Epithelial cell of proximal tubule (primary cell): ENCODE results near the gene CCDC54. TPM values are rescaled to one million over a fixed set of nuclear protein-coding genes. Genes with fewer than 3 reads are reported as not detected.

Source experiments
- DNase-seq: peaks from one replicate; pipeline ENCODE4 v3.0.0-alpha.2; 2011; ENCODE audit warnings: low read depth
- H3K4me3 ChIP-seq: 2 replicates; pipeline ENCODE4 v1.5.1; 2011; ENCODE audit warnings: low read depth, mild to moderate bottlenecking, low read length
- total RNA-seq: library from RNA; depleted of rRNA; stranded (reverse); fragments of >200 nt; gene quantifications from 2 replicates; pipeline ENCODE4 v1.2.3, GENCODE V29; 2015
- TF ChIP-seq, protein P1 (sequence below): conservative IDR thresholded peaks from 2 replicates; pipeline ENCODE4 v1.5.1; 2012; ENCODE audit warnings: low read depth, mild to moderate bottlenecking, low read length

CCDC54 gene
- total RNA-seq, 1 donor from 2014 or later: not detected

DNA sequence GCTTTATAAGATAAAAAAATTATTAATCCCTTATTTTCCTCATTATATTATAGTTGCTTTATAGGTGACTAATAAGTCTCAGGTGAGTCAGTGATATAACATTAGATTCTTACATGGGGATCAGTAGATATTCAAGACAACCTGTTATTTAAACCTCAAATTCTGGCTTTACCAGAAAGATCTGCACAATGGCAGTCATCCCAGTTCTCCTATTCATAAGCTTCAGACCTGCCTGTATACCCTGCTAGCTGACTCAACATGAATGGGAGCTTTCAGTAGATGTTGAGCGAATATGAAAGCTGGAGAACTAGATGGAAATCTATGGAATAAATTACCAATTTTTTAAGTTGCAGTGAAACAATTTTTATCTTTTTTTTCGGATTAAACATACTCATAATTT, 20.5 kb upstream of the CCDC54 start:
- H3K4me3 ChIP-seq: no peak overlapping the region
- TF ChIP-seq, protein P1, sequence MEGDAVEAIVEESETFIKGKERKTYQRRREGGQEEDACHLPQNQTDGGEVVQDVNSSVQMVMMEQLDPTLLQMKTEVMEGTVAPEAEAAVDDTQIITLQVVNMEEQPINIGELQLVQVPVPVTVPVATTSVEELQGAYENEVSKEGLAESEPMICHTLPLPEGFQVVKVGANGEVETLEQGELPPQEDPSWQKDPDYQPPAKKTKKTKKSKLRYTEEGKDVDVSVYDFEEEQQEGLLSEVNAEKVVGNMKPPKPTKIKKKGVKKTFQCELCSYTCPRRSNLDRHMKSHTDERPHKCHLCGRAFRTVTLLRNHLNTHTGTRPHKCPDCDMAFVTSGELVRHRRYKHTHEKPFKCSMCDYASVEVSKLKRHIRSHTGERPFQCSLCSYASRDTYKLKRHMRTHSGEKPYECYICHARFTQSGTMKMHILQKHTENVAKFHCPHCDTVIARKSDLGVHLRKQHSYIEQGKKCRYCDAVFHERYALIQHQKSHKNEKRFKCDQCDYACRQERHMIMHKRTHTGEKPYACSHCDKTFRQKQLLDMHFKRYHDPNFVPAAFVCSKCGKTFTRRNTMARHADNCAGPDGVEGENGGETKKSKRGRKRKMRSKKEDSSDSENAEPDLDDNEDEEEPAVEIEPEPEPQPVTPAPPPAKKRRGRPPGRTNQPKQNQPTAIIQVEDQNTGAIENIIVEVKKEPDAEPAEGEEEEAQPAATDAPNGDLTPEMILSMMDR: no peak
- DNase-seq: no peak

DNA sequence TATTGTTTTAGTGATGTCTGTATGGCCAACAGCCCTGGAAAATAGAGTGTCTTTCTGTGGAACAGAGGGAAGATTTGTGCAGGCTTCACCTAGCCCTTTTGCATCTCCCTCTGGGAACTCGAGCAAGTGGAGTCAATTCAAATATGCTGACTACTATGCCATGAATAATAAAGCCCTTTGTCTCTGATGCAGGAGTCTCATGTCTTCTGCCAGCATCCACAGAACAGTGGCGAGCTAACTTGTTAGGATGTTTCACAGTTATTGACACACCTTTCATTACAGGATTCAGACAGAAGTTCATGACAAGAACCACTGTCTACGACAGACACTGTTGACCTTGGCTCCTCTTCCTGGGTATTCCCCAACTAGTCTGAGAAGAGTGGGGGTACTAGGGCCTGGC, 15.6 kb upstream of the CCDC54 start:
- H3K4me3 ChIP-seq: no peak overlapping the region
- no peak for DNase-seq
- TF ChIP-seq, protein P1: no peak

DNA sequence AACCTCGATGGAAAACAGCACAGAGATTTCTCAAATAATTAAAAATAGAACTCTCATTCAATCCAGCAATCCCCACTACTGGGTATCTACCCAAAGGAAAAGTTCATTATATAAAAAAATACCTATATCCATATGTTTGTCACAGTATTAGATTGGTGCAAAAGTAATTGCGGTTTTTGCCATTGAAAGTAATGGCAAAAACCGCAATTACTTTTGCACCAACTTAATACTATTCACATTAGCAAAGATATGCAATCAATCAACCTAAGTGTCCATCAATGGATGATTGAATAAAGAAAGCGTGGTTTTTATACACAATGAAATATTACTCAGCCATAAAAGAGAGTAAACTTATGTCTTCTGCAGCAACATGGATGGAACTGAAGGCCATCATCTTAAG, 12.2 kb upstream of the CCDC54 start:
- H3K4me3 ChIP-seq: no peak overlapping the region
- DNase-seq: no peak
- TF ChIP-seq, protein P1: no peak

DNA sequence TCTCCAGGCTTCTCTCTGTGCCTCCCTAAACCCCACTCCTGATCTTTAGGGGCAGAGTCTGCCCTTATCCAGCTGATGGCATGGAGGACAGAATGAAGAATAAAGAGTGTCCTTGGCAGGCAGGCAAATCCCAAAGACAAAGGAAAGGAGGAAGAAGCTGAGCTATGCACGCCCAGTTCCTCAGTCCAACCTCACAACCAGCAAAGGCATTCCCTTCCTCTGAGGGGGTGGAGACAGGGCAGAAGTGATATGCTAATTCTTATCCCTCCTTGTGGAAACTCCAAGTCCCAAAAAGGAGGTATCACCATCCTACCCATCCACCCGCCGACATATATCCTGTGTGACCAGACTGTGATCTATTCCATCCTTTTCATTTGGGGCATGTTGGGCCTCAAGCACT, 10.5 kb upstream of the CCDC54 start:
- TF ChIP-seq, protein P1: no peak
- no peak for DNase-seq
- H3K4me3 ChIP-seq: no peak overlapping the region

DNA sequence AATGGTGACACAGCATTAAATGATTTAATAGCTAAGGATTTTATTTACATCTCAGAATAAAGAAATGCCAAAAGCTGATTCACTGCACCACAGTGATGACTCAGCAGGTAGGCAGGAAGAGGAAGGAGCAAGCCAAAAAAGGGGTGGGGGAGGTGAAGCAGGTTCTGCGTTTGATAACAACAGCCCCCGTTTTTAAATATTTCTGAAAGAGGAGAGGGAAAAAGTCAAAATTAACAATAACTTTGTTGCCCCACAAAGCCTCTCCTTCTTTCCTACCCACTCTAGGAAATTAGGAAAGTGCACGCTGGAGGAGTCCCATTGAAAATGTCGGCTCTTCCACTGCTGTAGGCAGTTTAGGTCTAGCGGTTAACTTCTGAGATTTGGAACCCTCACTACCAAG, 9.9 kb upstream of the CCDC54 start:
- no peak overlapping the region for H3K4me3 ChIP-seq
- TF ChIP-seq, protein P1: no peak
- DNase-seq: no peak

DNA sequence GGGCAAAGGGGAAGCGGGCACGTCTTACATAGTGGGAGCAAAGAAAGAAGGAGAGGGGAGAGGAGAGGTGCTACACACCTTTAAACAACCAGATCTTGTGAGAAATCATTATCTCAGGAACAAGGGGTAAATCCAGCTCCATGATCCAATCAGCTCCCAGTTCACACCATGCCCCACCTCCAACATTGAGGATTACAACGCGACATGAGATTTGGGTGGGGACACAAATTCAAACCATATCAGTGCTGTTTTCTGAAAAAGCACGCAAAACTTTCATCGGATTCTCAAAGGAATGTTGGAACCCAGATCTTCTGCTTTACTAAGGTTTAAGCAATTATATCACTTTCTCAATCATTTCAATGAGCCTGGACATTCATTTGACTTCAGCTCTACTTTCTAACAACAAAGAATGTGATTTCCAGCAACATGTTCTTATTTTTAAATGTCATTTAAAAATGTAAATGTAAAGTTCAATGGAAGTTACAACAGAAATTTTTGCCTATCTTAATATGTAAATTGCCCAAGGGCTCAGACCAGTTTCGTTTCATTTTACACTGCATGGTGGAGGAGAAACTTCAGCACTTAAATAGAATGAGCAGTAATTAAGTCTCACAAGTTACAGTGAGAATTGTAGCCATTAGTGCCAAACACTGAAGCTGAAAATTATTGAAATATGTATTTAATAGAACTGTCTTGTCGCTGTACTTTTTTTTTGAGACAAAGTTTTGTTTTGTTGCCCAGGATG, 8.4 kb upstream of the CCDC54 start:
- DNase-seq: no peak
- TF ChIP-seq, protein P1: no peak
- H3K4me3 ChIP-seq: no peak overlapping the region

DNA sequence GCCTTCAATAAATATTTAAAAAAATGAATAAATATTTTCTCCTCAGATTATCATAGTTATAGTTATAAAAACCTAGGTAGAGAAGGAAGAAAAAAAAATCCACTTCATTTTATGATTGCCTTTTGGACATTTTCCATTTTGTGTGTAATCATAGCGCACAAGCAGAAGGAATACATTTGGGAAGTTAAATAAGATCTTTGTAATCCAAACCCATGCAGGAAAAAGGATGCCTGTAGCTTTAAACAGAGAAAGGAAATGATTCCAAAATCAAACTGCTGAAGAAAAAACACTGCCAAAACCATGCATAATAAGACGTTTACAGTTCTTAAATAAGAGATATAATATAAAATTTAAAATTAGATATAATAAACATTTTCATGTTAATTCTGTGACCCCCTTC, 7.4 kb upstream of the CCDC54 start:
- H3K4me3 ChIP-seq: no peak overlapping the region
- TF ChIP-seq, protein P1: no peak
- no peak for DNase-seq
